Neural progenitor cell (in vitro differentiated cells): Measurements from ENCODE around the gene TCERG1L. TPM values are rescaled to one million over a fixed set of nuclear protein-coding genes. Genes with fewer than 3 reads are reported as not detected.

Experiments
- DNase-seq: peaks from one replicate; pipeline ENCODE4 v3.0.0-alpha.2; 2016; ENCODE audit warnings: low spot score
- H2AFZ ChIP-seq: fragments of 200-600 bp; sonication (generic); replicated peaks from 2 replicates; pipeline ENCODE4 v1.6.1; 2016; ENCODE audit warnings: antibody characterized with exemption
- H3F3A ChIP-seq: fragments of 200-600 bp; sonication (generic); 2 replicates; pipeline ENCODE4 v1.6.1; 2016; ENCODE audit warnings: antibody characterized with exemption, low read depth
- H3K27ac ChIP-seq: fragments of 200-600 bp; sonication (generic); 2 replicates; pipeline ENCODE4 v1.5.1; 2016; ENCODE audit warnings: mild to moderate bottlenecking
- H3K27me3 ChIP-seq: fragments of 200-600 bp; sonication (generic); 2 replicates; pipeline ENCODE4 v1.6.1; 2016; ENCODE audit warnings: mild to moderate bottlenecking, moderate library complexity
- H3K36me3 ChIP-seq: fragments of 200-600 bp; sonication (generic); 2 replicates; pipeline ENCODE4 v1.5.1; 2016
- H3K4me1 ChIP-seq: fragments of 200-600 bp; sonication (generic); 2 replicates; pipeline ENCODE4 v1.6.1; 2016; ENCODE audit warnings: mixed run types
- H3K4me2 ChIP-seq: fragments of 200-600 bp; sonication (generic); 2 replicates; pipeline ENCODE4 v1.6.1; 2016
- H3K4me3 ChIP-seq: fragments of 200-600 bp; sonication (generic); 2 replicates; pipeline ENCODE4 v1.5.1; 2016
- H3K79me2 ChIP-seq: fragments of 200-600 bp; sonication (generic); 2 replicates; pipeline ENCODE4 v1.6.1; 2016; ENCODE audit warnings: low read depth
- H3K9ac ChIP-seq: fragments of 200-600 bp; sonication (generic); 2 replicates; pipeline ENCODE4 v1.6.1; 2016
- H3K9me3 ChIP-seq: fragments of 200-600 bp; sonication (generic); 2 replicates; pipeline ENCODE4 v1.5.1; 2016; ENCODE audit warnings: low read depth
- H4K20me1 ChIP-seq: fragments of 200-600 bp; sonication (generic); 2 replicates; pipeline ENCODE4 v1.6.1; 2016; ENCODE audit warnings: low read depth
- H3K27ac Mint-ChIP-seq: 3 replicates; pipeline ENCODE4 v1.8.0; 2021; ENCODE audit warnings: mixed read lengths
- H3K27me3 Mint-ChIP-seq: 2 replicates; pipeline ENCODE4 v1.8.0; 2022; ENCODE audit warnings: low read depth, mild to moderate bottlenecking, inconsistent platforms, moderate library complexity, mixed read lengths; ENCODE audit not compliant: insufficient read depth
- H3K36me3 Mint-ChIP-seq: 3 replicates; pipeline ENCODE4 v1.8.0; 2021; ENCODE audit warnings: mixed read lengths
- H3K4me1 Mint-ChIP-seq: 3 replicates; pipeline ENCODE4 v1.8.0; 2021; ENCODE audit warnings: mixed read lengths
- H3K4me3 Mint-ChIP-seq: 3 replicates; pipeline ENCODE4 v1.8.0; 2021; ENCODE audit warnings: mild to moderate bottlenecking, moderate library complexity, mixed read lengths
- H3K9me3 Mint-ChIP-seq: 3 replicates; pipeline ENCODE4 v1.8.0; 2020; ENCODE audit warnings: mixed read lengths
- EZH2 ChIP-seq: fragments of 200-600 bp; sonication (generic); IDR thresholded peaks from 2 replicates; pipeline ENCODE4 v1.6.1; 2017; ENCODE audit warnings: antibody characterized with exemption, mild to moderate bottlenecking, moderate library complexity
- EZH2phosphoT487 ChIP-seq: fragments of 200-600 bp; sonication (generic); IDR thresholded peaks from 2 replicates; pipeline ENCODE4 v1.6.1; 2017; ENCODE audit warnings: antibody characterized with exemption
- total RNA-seq: library from RNA; depleted of rRNA; stranded (reverse); fragments of >200 nt; gene quantifications from 2 replicates; pipeline ENCODE4 v1.2.3, GENCODE V29; 2015; ENCODE audit warnings: low replicate concordance
- TF ChIP-seq, protein P1 (sequence below): fragments of 200-600 bp; sonication (generic); IDR thresholded peaks from 2 replicates; pipeline ENCODE4 v1.5.1; 2017; ENCODE audit warnings: antibody characterized with exemption, mild to moderate bottlenecking

The TCERG1L gene
- total RNA-seq, 1 donor from 2014 or later, result 1.8 TPM

DNA sequence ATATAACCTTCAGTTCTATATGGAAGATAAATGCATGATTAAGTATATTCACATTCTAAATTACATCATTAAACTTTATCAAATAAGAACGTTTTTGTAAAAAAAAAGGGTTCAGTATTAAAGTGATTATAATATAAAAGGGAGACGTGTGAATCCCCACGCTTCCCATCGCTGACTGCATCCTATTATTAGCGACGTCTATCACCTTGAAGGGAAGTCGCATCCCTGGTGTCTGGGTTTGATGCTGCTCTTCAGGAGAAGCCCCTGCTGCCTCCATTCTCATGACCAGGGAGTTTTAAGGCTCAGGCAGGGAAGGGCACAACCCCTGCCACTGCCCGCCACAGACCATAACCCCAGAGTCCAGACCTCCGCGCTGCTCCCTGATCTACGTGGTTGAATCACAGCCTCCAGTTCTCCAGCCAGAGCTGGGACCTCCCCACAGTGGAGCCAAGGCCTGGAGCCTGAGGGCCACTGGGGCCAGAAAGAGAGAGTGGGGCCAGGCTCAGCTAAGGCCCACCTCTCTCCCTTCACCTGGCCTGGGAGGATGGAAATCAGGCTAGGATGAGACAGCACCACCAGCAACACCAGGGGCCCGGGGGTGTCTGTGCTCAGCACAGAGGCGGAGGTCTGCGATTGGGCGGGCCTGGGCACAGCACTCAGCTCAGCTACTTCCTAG is 130.6 kb downstream of the TCERG1L start:
- H3K4me3 Mint-ChIP-seq, result no peak overlapping the region
- no peak overlapping the region for H3K27ac Mint-ChIP-seq
- no peak for TF ChIP-seq EZH2phosphoT487
- TF ChIP-seq, protein P1, sequence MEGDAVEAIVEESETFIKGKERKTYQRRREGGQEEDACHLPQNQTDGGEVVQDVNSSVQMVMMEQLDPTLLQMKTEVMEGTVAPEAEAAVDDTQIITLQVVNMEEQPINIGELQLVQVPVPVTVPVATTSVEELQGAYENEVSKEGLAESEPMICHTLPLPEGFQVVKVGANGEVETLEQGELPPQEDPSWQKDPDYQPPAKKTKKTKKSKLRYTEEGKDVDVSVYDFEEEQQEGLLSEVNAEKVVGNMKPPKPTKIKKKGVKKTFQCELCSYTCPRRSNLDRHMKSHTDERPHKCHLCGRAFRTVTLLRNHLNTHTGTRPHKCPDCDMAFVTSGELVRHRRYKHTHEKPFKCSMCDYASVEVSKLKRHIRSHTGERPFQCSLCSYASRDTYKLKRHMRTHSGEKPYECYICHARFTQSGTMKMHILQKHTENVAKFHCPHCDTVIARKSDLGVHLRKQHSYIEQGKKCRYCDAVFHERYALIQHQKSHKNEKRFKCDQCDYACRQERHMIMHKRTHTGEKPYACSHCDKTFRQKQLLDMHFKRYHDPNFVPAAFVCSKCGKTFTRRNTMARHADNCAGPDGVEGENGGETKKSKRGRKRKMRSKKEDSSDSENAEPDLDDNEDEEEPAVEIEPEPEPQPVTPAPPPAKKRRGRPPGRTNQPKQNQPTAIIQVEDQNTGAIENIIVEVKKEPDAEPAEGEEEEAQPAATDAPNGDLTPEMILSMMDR, result no peak
- TF ChIP-seq EZH2, result no peak

DNA sequence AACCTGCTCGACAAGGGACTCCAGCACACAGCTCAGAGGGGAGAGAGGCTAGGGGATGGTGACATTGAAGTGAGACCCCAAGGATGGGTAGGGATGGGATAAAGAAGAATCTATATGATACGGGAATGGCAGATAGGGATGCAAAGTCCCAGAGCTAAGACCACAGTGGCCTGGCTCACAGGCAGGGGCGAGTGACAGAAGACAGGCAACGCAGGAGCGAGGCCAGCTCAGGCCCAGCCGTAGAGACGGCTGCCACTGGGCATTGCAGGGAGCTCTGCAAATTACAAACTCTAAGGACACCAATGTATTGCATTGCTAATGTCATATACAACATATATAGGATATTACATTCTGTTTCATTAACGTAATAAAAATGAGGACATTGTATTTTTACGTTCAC is 131.4 kb downstream of the TCERG1L start:
- H3K79me2 ChIP-seq, result no peaks in the 10 kb centered on the region
- Mint-ChIP-seq H3K9me3 (peaks cover 2% of the 10 kb centered on the region), H3K27ac (no peak overlapping the region), H3K27me3 (peaks cover 2% of the 10 kb centered on the region), H3K4me1 (peaks cover 4% of the 10 kb centered on the region), H3K4me3 (no peak overlapping the region), H3K36me3 (no peaks in the 10 kb centered on the region)
- no peak overlapping the region for H2AFZ ChIP-seq
- H3K9ac ChIP-seq, result no peak overlapping the region
- TF ChIP-seq EZH2 (no peak), EZH2phosphoT487 (no peak)
- TF ChIP-seq, protein P1, result no peak
- H3K4me3 ChIP-seq, result no peak overlapping the region
- H3K9me3 ChIP-seq, result no peaks in the 10 kb centered on the region
- no peaks in the 10 kb centered on the region for H3K36me3 ChIP-seq
- no peak for DNase-seq
- peaks cover 7% of the 10 kb centered on the region for H3F3A ChIP-seq
- H3K27ac ChIP-seq, result no peak overlapping the region
- no peaks in the 10 kb centered on the region for H3K27me3 ChIP-seq
- peaks cover 11% of the 10 kb centered on the region for H3K4me1 ChIP-seq
- H3K4me2 ChIP-seq, result no peak overlapping the region
- no peaks in the 10 kb centered on the region for H4K20me1 ChIP-seq

More for the DNA sequence above, 130.6 kb downstream of the TCERG1L start:
- Histone ChIP-seq H3K79me2 (no peaks in the 10 kb centered on the region), H3K27me3 (no peaks in the 10 kb centered on the region), H3K9ac (no peak overlapping the region), H3K36me3 (no peaks in the 10 kb centered on the region), H3F3A (peaks cover 7% of the 10 kb centered on the region), H4K20me1 (no peaks in the 10 kb centered on the region), H3K27ac (no peak overlapping the region), H3K9me3 (no peaks in the 10 kb centered on the region), H3K4me2 (no peak overlapping the region), H3K4me3 (no peak overlapping the region), H2AFZ (no peak overlapping the region), H3K4me1 (peaks cover 11% of the 10 kb centered on the region)
- Mint-ChIP-seq H3K9me3 (peaks cover 4% of the 10 kb centered on the region), H3K4me1 (peaks cover 4% of the 10 kb centered on the region), H3K36me3 (no peaks in the 10 kb centered on the region), H3K27me3 (peaks cover 2% of the 10 kb centered on the region)
- no peak for DNase-seq

DNA sequence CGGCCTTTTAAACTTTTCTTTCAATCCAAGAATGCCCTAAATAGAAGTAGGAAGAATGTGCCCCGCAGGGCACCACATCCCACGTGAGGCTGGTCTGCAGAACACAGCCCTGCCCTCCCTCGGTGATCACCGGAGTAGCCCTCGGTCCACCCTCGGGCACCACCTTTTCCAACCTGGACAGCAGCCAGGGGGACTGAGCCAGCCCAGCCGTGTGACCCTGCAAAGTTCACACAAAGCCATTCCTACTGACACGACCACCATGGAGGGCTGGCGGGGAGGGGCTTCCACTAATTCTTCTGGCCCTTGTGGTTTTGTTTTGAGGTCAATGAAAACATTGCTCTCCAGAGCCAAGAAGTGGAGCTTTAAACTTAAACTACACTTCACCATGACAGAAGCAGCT is 132.2 kb downstream of the TCERG1L start:
- Mint-ChIP-seq H3K4me3 (no peak overlapping the region), H3K4me1 (peaks cover 4% of the 10 kb centered on the region), H3K9me3 (peaks cover 2% of the 10 kb centered on the region), H3K36me3 (no peaks in the 10 kb centered on the region), H3K27ac (no peak overlapping the region), H3K27me3 (peaks cover 3% of the 10 kb centered on the region)
- H3K9me3 ChIP-seq, result no peaks in the 10 kb centered on the region
- H3K4me3 ChIP-seq, result no peak overlapping the region
- H3K79me2 ChIP-seq, result no peaks in the 10 kb centered on the region
- peak overlapping the region; percentile 6 for H3K4me2 ChIP-seq
- H3K27me3 ChIP-seq, result no peaks in the 10 kb centered on the region
- TF ChIP-seq EZH2 (no peak), EZH2phosphoT487 (no peak)
- TF ChIP-seq, protein P1, result no peak
- DNase-seq, result peak; percentile 23
- H3K4me1 ChIP-seq, result peaks cover 11% of the 10 kb centered on the region
- H3F3A ChIP-seq, result peaks cover 7% of the 10 kb centered on the region
- no peak overlapping the region for H3K27ac ChIP-seq
- no peak overlapping the region for H3K9ac ChIP-seq
- no peaks in the 10 kb centered on the region for H4K20me1 ChIP-seq
- no peak overlapping the region for H2AFZ ChIP-seq
- H3K36me3 ChIP-seq, result no peaks in the 10 kb centered on the region
